Gastroesophageal sphincter (tissue), 4 donors: ENCODE data around the gene CBX7. TPM values are rescaled to one million over a fixed set of nuclear protein-coding genes. Genes with fewer than 3 reads are reported as not detected.

Experiments
- ATAC-seq: fragments of 150-250 bp; one replicate; pipeline ENCODE4 v1.9.1; 2016; ENCODE audit warnings: mild to moderate bottlenecking, moderate library complexity
- H3K27ac ChIP-seq, 4 donors: fragments of 200-600 bp; sonication (generic) in 3 of 4; 1 replicate in 3 of 4; 2 replicates in 1 of 4; pipeline ENCODE4 v1.5.1; 2016 to 2019
- H3K27me3 ChIP-seq: fragments of 200-600 bp; sonication (generic); one replicate; pipeline ENCODE4 v1.5.1; 2019
- H3K36me3 ChIP-seq, 2 donors: fragments of 200-600 bp; sonication (generic); one replicate each; pipeline ENCODE4 v1.5.1; 2019; ENCODE audit warnings: control low read depth in 1 of 2
- H3K4me1 ChIP-seq, 3 donors: fragments of 200-600 bp; sonication (generic); 1 replicate in 2 of 3; 2 replicates in 1 of 3; pipeline ENCODE4 v1.5.1; 2016 to 2019; ENCODE audit warnings: control low read depth in 2 of 3
- H3K4me3 ChIP-seq, 2 donors: fragments of 200-600 bp; sonication (generic); one replicate each; pipeline ENCODE4 v1.5.1; 2019; ENCODE audit warnings: mild to moderate bottlenecking in 1 of 2, moderate library complexity in 1 of 2
- H3K9me3 ChIP-seq, 3 donors: fragments of 200-600 bp; sonication (generic); one replicate each; pipeline ENCODE4 v1.5.1; 2017 to 2019; ENCODE audit warnings: control low read depth in 2 of 3
- EP300 ChIP-seq: sonication (generic); formaldehyde crosslinking; IDR thresholded peaks from one replicate; pipeline ENCODE4 v1.6.1; 2017; ENCODE audit warnings: antibody characterized with exemption, mild to moderate bottlenecking
- POLR2A ChIP-seq, 2 donors: fragments of 450-650 bp; IDR thresholded peaks; one replicate each; pipeline ENCODE4 v1.6.1; 2017; ENCODE audit warnings: antibody characterized with exemption in 2 of 2, mild to moderate bottlenecking in 2 of 2, moderate library complexity in 1 of 2
- POLR2AphosphoS5 ChIP-seq: sonication (generic); formaldehyde crosslinking; IDR thresholded peaks from one replicate; pipeline ENCODE4 v1.6.1; 2017; ENCODE audit warnings: antibody characterized with exemption
- WGBS, 2 donors: methylation state at CpG; one replicate each; pipeline ENCODE4 v1.1.5; 2018; ENCODE audit warnings: low coverage in 1 of 2; 5-methylcytosine and 5-hydroxymethylcytosine counted together
- total RNA-seq, 4 donors: library from RNA; depleted of rRNA; stranded (reverse); fragments of >200 nt; gene quantifications; one replicate each; pipeline ENCODE4 v1.1.0, GENCODE V29; 2016
- TF ChIP-seq, protein P1 (sequence below), 4 experiments: fragments of 200-600 bp in 2 of 4; fragments of 450-650 bp in 2 of 4; sonication (generic) in 1 of 4; IDR thresholded peaks; one replicate each; pipeline ENCODE4 v1.5.1; 2017 to 2019; ENCODE audit warnings: antibody characterized with exemption in 4 of 4, mild to moderate bottlenecking in 2 of 4, moderate library complexity in 2 of 4

Gene CBX7
- total RNA-seq, 4 donors from 2014 or later = 102 to 223 (median 171) TPM

GRCh38 chr22:39109361-39109760 is 43.1 kb downstream of the CBX7 start:
- Histone ChIP-seq H3K4me3 (no peak overlapping the region), H3K27ac (no peak overlapping the region), H3K36me3 (no peaks in the 10 kb centered on the region), H3K9me3 (no peaks in the 10 kb centered on the region), H3K4me1 (no peaks in the 10 kb centered on the region), H3K27me3 (peaks cover 18% of the 10 kb centered on the region)
- no peak for TF ChIP-seq EP300
- no peak for TF ChIP-seq POLR2A (IDR thresholded peaks at IDR 0.05)
- TF ChIP-seq, protein P1, sequence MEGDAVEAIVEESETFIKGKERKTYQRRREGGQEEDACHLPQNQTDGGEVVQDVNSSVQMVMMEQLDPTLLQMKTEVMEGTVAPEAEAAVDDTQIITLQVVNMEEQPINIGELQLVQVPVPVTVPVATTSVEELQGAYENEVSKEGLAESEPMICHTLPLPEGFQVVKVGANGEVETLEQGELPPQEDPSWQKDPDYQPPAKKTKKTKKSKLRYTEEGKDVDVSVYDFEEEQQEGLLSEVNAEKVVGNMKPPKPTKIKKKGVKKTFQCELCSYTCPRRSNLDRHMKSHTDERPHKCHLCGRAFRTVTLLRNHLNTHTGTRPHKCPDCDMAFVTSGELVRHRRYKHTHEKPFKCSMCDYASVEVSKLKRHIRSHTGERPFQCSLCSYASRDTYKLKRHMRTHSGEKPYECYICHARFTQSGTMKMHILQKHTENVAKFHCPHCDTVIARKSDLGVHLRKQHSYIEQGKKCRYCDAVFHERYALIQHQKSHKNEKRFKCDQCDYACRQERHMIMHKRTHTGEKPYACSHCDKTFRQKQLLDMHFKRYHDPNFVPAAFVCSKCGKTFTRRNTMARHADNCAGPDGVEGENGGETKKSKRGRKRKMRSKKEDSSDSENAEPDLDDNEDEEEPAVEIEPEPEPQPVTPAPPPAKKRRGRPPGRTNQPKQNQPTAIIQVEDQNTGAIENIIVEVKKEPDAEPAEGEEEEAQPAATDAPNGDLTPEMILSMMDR (IDR thresholded peaks at IDR 0.05) = no peak
- TF ChIP-seq POLR2AphosphoS5 = no peak
- WGBS, 2 donors = 79 to 80% methylated on average over 7 to 8 of the region's 9 CpGs
- ATAC-seq = no peak

GRCh38 chr22:39108487-39108886 is 44.0 kb downstream of the CBX7 start:
- no peak for TF ChIP-seq POLR2A (IDR thresholded peaks at IDR 0.05)
- TF ChIP-seq, protein P1 (IDR thresholded peaks at IDR 0.05) = no peak
- TF ChIP-seq EP300 = no peak
- no peak for TF ChIP-seq POLR2AphosphoS5
- Histone ChIP-seq H3K36me3 (no peaks in the 10 kb centered on the region), H3K4me3 (no peak overlapping the region), H3K27ac (no peak overlapping the region), H3K9me3 (no peaks in the 10 kb centered on the region), H3K4me1 (no peaks in the 10 kb centered on the region), H3K27me3 (peaks cover 13% of the 10 kb centered on the region)
- ATAC-seq = no peak
- 91 to 92% methylated on average over 4 of the region's 4 CpGs for WGBS, 2 donors

GRCh38 chr22:39106326-39106725 is 46.2 kb downstream of the CBX7 start:
- WGBS, 2 donors = 50 to 67% methylated on average over 1 of the region's 2 CpGs
- Histone ChIP-seq H3K9me3 (no peaks in the 10 kb centered on the region), H3K4me1 (no peaks in the 10 kb centered on the region), H3K36me3 (no peaks in the 10 kb centered on the region), H3K27ac (no peak overlapping the region), H3K4me3 (no peak overlapping the region), H3K27me3 (peaks cover 9% of the 10 kb centered on the region)
- TF ChIP-seq POLR2AphosphoS5 = no peak
- no peak for TF ChIP-seq POLR2A (IDR thresholded peaks at IDR 0.05)
- TF ChIP-seq, protein P1 (IDR thresholded peaks at IDR 0.05) = no peak
- TF ChIP-seq EP300 = no peak
- no peak for ATAC-seq

DNA sequence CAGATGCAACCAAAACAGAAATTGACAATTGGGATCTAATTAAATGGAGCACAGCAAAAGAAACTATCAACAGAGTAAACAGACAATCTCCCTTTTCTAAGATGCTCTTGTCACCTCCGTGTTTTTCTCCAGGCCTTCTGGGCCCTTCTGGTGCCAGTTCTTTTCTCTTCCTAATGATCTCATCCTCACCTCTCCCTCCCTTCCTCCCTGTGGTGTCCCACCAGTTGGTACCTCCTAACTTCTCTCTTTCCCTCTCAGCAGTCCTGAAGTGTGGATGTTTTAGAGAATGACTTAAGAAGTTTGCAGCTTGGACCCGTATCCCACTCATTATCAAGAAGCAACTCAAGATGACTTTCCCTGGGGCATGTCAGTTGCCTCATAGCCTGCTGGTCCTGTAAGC is 49.0 kb downstream of the CBX7 start:
- Histone ChIP-seq H3K27ac (no peak overlapping the region), H3K4me1 (no peaks in the 10 kb centered on the region), H3K4me3 (no peak overlapping the region), H3K36me3 (no peaks in the 10 kb centered on the region), H3K9me3 (no peaks in the 10 kb centered on the region), H3K27me3 (peaks cover 9% of the 10 kb centered on the region)
- no peak for ATAC-seq
- 64 to 73% methylated on average over 1 of the region's 2 CpGs for WGBS, 2 donors
- TF ChIP-seq POLR2A (IDR thresholded peaks at IDR 0.05) (no peak), EP300 (no peak), POLR2AphosphoS5 (no peak)
- TF ChIP-seq, protein P1 (IDR thresholded peaks at IDR 0.05) = no peak

GRCh38 chr22:39101226-39101625 is 51.3 kb downstream of the CBX7 start:
- Histone ChIP-seq H3K27me3 (peaks cover 9% of the 10 kb centered on the region), H3K4me1 (peaks cover 0 to 10% (median 0%) of the 10 kb centered on the region in 3 donors), H3K27ac (no peak overlapping the region), H3K36me3 (no peaks in the 10 kb centered on the region), H3K4me3 (no peak overlapping the region), H3K9me3 (no peaks in the 10 kb centered on the region)
- TF ChIP-seq POLR2AphosphoS5 (no peak), EP300 (no peak), POLR2A (IDR thresholded peaks at IDR 0.05) (no peak)
- TF ChIP-seq, protein P1 (IDR thresholded peaks at IDR 0.05) = no peak
- no peak for ATAC-seq
- WGBS, 2 donors = no CpG with 5 or more reads among the region's 13 CpGs
